ENCODE results near the gene BAIAP2L2. TPM values are rescaled to one million over a fixed set of nuclear protein-coding genes. Genes with fewer than 3 reads are reported as not detected.
A peak's percentile ranks its signal among the peaks of the same experiment; 100 is the strongest.

The BAIAP2L2 gene
- total and polyA plus RNA-seq, 8 donors: 0.56 to 13.8 (median 1.1) TPM

DNA sequence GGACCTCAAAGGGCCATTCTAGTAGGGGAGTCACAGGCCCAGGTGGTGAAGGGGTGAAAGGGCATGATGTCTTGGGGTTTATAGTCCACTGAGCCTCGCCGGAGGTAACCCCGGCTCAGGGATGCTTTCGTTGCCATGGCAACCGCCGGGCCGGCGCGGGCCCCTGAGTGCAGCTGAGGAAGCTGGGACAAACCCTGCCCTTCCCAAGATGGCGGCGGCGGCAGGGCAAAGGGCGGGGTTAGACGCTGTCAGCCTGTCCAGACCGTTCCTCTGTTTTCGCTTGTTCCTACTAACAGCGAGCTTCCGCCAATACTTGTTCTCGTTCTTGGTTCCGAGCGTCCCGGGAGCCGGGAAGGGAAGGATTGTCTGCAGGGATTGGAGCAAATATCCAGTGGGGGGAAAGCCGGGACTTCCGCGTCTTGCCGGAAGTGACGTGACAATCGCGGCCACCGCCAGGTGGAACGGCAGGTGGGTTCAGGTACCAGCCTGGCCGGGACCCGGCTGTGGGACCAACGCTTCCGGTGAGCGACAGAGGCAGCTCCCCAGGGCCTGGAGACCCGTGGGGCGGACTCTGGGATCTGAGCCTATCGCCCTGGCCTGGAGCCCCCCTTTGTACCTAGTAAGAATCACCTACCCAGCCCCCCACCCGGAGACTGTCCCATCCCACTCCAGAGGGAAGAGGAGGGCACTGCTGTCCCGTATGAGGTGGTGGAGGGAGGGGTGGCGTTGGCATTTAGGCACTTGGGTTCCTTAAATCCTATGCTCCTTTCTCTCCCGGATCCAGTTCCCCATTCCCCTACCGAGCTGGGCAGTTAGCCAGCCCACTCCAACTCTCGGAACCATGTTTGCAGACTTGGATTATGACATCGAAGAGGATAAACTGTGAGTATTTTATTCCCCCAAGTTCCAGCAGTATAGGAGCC is 53.3 kb downstream of the BAIAP2L2 start, which contains the start of gene PICK1:
TSS of gene PICK1 (plus strand) at position 436 of the 923 bp plus-strand sequence. CDS start at position 842, 406 bp downstream.
- Histone ChIP-seq H3K27me3 (no peaks in the 10 kb centered on the region), H3K4me3 (peak within 1 kb of the TSS; percentile 39 to 73 (median 65)), H3K9me3 (no peaks in the 10 kb centered on the region), H3K36me3 (no peaks in the 10 kb centered on the region), H3K27ac (peak within 1 kb of the TSS; percentile 66 to 87 (median 79)), H3K4me1 (peaks cover 0 to 3% (median 0%) of the 10 kb centered on the region in 3 donors)
- ATAC-seq: peak; percentile 89 to 95 (median 92)
- WGBS, 2 donors: 1% methylated on average over 46 to 47 of the region's 47 CpGs
- peak; percentile 84 to 97 (median 90) for DNase-seq
- intact Hi-C loops (cut with DNase I): loop anchor here in 1 of 3 donors (10.0 kb wide), 1 partner anchor 528 kb away; no protein-coding TSS in a partner anchor
- TF ChIP-seq, protein P1, sequence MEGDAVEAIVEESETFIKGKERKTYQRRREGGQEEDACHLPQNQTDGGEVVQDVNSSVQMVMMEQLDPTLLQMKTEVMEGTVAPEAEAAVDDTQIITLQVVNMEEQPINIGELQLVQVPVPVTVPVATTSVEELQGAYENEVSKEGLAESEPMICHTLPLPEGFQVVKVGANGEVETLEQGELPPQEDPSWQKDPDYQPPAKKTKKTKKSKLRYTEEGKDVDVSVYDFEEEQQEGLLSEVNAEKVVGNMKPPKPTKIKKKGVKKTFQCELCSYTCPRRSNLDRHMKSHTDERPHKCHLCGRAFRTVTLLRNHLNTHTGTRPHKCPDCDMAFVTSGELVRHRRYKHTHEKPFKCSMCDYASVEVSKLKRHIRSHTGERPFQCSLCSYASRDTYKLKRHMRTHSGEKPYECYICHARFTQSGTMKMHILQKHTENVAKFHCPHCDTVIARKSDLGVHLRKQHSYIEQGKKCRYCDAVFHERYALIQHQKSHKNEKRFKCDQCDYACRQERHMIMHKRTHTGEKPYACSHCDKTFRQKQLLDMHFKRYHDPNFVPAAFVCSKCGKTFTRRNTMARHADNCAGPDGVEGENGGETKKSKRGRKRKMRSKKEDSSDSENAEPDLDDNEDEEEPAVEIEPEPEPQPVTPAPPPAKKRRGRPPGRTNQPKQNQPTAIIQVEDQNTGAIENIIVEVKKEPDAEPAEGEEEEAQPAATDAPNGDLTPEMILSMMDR (IDR thresholded peaks at IDR 0.05): no peak
- no peak for FAIRE-seq

DNA sequence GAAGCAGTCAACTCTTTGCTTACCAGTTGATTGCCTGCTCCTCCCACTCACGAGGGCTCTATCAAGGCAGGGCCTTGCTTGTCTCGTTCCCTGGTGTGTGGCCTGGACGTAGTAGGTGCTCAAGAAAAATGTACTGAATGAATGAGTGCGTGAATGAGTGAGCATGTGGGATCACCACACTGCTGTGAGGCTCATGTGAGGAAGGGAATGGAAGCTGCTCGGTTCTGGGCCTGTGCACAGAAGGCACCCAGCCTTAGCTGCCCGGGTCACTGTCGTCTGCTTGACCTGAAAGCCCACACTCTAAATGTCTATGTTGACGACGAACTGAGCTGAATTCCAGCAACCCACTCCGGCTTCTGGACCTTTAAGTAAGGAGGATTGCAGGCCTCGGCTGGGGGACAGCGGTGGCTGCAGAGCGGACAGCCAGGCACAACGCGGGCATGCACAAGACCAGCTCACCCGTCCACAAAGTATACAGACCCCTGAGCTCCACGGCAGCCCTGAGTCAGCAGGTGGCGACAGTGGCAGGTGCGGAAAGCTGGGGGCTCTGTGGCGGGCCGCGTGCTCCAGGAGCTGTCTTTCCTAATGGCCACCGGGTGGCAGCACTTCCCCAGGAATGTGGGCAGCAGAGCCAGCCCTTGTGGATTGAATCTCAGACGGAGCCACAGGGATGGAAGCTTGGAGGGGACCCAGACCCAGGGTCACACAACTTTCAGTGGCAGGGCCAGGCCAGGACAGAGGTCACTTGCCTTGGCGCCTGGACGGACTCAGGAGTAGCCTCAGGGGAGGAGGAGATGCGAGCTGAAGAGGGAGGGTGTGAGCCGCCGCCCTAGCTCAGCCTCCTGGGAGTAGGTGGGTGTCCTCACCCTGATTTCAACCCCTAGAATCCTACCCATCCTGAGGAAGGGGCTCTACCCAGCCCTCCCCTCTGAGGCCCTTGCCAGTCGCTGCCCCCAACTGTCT is 58.3 kb downstream of the BAIAP2L2 start:
- FAIRE-seq: no peak
- peak; percentile 60 to 87 (median 82) for ATAC-seq

DNA sequence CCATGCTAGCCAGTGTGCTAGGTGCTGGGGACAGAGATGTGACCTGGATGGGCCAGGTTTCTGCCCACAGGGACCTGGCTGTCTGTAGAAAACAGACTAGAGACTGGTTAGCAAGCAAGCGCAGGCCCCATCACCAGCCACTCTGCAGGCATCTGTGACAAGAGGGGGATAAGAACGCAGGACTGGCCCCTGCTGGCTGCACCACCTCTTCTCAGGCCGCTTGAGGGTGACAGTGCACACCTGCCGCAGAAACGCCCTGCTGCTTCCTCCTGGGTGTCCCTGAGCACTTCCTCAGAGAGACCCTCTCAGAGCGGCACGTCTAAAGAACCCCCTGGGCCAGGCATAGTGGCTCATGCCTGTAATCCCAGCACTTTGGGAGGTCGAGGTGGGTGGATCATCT is 59.2 kb downstream of the BAIAP2L2 start:
- FAIRE-seq (no peak), DNase-seq (peak in 1 of 6 donors; percentile 63), ATAC-seq (no peak)
- Histone ChIP-seq H3K4me1 (no peaks in the 10 kb centered on the region), H3K27me3 (no peaks in the 10 kb centered on the region), H3K9me3 (no peaks in the 10 kb centered on the region), H3K4me3 (no peak overlapping the region), H3K27ac (no peak overlapping the region), H3K36me3 (no peaks in the 10 kb centered on the region)
- WGBS, 2 donors: 73 to 79% methylated on average over 8 of the region's 8 CpGs
- intact Hi-C loops (cut with DNase I): loop anchor here in 2 of 3 donors (5.0 to 10.0 kb wide), 3 partner anchors 296 to 534 kb away; partner anchors contain the start of gene DMC1 (in 1 of the 2)
- TF ChIP-seq, protein P1 (IDR thresholded peaks at IDR 0.05): no peak

More for the DNA sequence above, 58.3 kb downstream of the BAIAP2L2 start:
- H3K9me3 ChIP-seq: no peaks in the 10 kb centered on the region
- peak; percentile 64 to 91 (median 81) for DNase-seq
- no peak overlapping the region for H3K4me3 ChIP-seq
- H3K36me3 ChIP-seq: no peaks in the 10 kb centered on the region
- no peak overlapping the region for H3K27ac ChIP-seq
- H3K27me3 ChIP-seq: no peaks in the 10 kb centered on the region
- no peaks in the 10 kb centered on the region for H3K4me1 ChIP-seq
- TF ChIP-seq, protein P1 (IDR thresholded peaks at IDR 0.05): peak; percentile 81 to 87 (median 84)
- intact Hi-C loops (cut with DNase I): loop anchor here in 2 of 3 donors (5.0 to 10.0 kb wide), 3 partner anchors 295 to 533 kb away; partner anchors contain the start of gene DMC1 (in 1 of the 2)
- WGBS, 2 donors: 24 to 29% methylated on average over 28 to 30 of the region's 30 CpGs

DNA sequence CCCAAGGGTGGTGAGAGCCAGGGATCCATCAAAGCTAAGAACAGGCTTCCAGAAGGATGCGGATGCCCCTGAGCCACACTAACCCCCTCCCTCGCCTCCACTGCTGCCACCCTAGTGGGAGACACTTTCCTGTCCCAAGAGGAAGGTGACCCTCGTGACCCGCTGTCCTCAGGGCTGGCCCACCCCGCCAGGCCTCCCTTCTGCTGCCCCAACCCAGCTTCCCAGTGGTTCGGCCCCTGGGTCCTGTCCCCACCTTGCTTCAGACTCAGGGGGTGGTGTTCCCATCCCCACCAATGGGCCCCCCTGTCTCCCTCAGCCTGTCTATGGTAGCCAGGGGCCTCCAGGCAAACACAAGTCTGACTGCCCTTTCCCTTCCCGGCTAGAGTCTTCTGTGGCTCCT is 59.8 kb downstream of the BAIAP2L2 start:
- no peaks in the 10 kb centered on the region for H3K27me3 ChIP-seq
- FAIRE-seq (no peak), ATAC-seq (no peak), DNase-seq (peak in 1 of 6 donors; percentile 67)
- TF ChIP-seq, protein P1 (IDR thresholded peaks at IDR 0.05): no peak
- no peak overlapping the region for H3K4me3 ChIP-seq
- WGBS, 2 donors: 79 to 87% methylated on average over 7 of the region's 7 CpGs
- no peaks in the 10 kb centered on the region for H3K9me3 ChIP-seq
- no peak overlapping the region for H3K27ac ChIP-seq
- no peaks in the 10 kb centered on the region for H3K4me1 ChIP-seq
- H3K36me3 ChIP-seq: no peaks in the 10 kb centered on the region
- intact Hi-C loops (cut with DNase I): loop anchor here in 2 of 3 donors (5.0 to 10.0 kb wide), 3 partner anchors 297 to 534 kb away; partner anchors contain the start of gene DMC1 (in 1 of the 2)

All from pancreas (tissue), 10 donors.